Brain pericyte (primary cell): ENCODE measurements around the gene NCR3LG1.

ENCODE experiments used
- DNase-seq: peaks from one replicate; pipeline ENCODE4 v3.0.0-alpha.2; 2012; ENCODE audit warnings: low read depth, low spot score

NCR3LG1 gene

GRCh38 chr11:17392872-17393271 is 41.3 kb downstream of the NCR3LG1 start:
- no peak for DNase-seq

GRCh38 chr11:17393472-17393871 is 41.9 kb downstream of the NCR3LG1 start:
- DNase-seq: no peak

- DNase-seq: no peak
Observed at GRCh38 chr11:17394743-17395390, 43.3 kb downstream of the NCR3LG1 start.

- DNase-seq: no peak
Observed at GRCh38 chr11:17395554-17395961, 44.0 kb downstream of the NCR3LG1 start.

GRCh38 chr11:17395978-17396377 is 44.4 kb downstream of the NCR3LG1 start:
- DNase-seq: no peak

DNA sequence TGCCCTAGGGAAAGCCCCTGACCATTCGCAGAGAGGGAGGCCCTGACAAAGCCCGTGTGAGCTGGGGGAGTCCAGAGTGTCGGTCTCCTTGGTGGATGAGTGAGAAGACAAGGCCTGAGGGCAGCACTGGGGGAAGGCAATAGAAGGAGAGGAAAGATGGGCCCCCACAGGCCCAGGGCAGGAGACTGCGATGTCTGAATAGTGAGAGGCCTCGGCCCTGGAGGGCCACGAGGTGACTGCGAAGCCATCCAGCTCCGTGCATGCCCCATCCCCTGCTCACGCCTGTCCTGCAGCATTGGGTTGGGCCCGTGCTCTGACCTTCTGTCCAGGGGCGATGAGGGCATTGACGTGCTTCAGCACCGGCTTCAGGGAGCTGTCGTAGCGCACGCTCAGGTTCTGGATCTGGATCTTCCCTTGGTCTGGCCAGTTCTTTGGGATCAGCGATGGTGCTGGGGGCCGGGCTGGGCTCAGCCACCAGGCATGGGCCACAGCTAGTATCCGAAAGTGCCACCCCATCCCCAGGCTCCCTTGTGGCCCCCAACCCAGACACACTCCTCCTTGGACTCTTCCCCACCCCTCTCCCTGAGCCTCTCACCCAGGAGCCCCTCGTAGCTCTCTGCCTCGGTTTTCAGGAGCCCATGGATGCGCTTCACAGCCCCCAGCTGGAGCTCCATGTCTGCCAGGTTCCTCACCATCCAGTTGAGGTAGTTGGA is 45.2 kb downstream of the NCR3LG1 start:
- no peak for DNase-seq

- no peak for DNase-seq
Observed at GRCh38 chr11:17397311-17398002, 45.9 kb downstream of the NCR3LG1 start.

DNA sequence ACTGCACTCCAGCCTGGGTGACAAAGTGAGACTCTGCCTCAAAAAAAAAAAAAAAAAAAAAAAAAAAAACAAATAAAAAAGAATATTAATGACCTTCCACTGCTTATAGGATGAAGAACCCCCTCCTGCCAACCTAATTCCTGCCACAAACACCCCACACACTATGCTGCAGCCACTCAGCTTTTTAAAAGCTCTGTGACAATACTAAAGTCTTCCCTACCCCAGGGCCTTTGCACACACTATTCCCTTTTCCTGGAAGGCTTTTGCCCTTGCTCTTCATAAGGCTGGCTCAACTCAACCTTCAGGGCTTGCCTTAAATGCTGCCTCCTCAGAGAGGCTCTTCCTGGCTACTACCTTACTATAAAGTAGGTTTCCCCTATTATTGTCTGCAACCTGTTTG is 47.6 kb downstream of the NCR3LG1 start:
- no peak for DNase-seq

GRCh38 chr11:17400048-17400775 is 48.6 kb downstream of the NCR3LG1 start:
- no peak for DNase-seq

- DNase-seq: no peak
Observed at GRCh38 chr11:17401316-17401715, 49.7 kb downstream of the NCR3LG1 start.

DNA sequence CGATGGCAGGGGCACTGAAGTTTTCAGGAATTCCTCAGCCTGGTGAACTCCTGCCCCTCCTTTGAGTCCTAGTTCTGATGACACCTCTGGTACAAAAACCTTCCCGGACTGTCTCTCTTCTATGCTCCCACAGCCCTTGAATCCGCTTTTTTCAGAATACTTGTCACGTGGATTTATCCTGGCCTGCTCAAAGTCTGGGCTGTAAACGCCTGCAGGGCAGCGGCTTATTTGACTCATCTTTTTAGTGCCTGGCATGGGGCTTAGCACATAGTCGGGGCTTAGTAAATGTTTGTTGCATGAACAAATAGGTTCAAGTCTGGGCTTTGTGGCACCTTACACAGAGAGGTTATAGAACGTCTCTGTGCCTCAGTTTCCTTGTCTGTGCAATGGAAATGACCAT is 50.2 kb downstream of the NCR3LG1 start:
- no peak for DNase-seq

DNA sequence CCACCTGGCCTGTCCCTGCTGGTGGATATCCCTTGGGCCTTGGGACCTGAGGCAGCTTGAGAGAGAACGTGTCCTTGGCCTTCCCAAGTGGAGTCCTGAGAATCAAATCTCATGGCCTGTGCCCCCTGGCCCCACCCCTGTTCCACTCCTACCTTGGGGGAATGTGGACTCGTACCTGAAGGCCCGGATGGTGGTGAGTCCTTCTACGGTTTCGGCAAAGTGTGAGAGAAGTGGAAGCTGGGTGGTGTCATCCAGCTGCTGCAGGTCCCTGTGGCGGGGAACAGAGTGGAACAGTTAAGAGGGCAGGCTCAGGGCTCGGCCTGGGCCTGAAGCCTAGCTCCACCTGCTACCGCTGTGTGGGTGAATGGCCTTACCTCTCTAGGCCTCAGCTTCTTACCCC is 50.9 kb downstream of the NCR3LG1 start:
- DNase-seq: no peak

- no peak for DNase-seq
Observed at GRCh38 chr11:17403980-17404759, 52.6 kb downstream of the NCR3LG1 start.

GRCh38 chr11:17405232-17406005 is 53.8 kb downstream of the NCR3LG1 start:
- no peak for DNase-seq

GRCh38 chr11:17406082-17406817 is 54.6 kb downstream of the NCR3LG1 start:
- no peak for DNase-seq

GRCh38 chr11:17406818-17407149 is 55.2 kb downstream of the NCR3LG1 start:
- no peak for DNase-seq

DNA sequence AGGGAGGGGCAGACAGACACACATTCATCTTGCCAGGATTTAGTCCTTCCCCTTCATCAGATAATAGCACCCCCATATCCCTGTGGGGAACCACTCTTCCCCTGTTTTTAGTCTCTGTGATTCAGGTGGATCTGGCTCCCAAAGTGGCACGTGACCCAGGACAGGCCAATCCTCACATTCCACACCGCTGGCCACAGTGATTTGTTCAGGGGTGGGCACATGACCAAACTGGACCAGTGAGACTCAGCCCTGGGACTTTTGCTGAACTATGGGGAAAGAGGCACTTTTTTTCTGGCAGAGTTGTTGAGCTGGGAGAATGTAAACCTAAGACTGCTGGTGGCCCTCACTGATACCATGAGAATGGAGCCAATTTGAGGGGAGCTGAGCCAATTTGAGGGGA is 56.0 kb downstream of the NCR3LG1 start:
- DNase-seq: no peak

- no peak for DNase-seq
Observed at GRCh38 chr11:17408026-17408425, 56.4 kb downstream of the NCR3LG1 start.

DNA sequence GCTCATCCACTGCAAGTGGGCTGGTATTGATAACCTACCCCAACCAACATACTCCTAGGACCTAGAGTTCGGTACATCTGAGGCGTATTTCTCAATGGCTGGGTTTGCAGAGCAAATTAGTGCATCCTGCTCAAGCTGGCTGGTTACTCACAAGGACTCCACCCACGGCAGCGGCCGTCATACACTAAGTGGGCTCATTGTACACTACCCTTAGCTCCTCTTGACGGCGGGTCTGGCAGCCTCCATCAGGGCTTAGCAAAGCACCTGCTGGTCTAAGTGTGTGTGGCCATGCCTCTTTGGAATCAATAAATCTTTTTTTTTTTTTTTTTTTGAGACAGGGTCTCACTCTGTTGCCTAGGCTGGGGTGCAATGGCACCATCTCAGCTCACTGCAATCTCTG is 57.0 kb downstream of the NCR3LG1 start:
- DNase-seq: no peak
